GOT3 (cell line): Measurements from ENCODE around the gene NUCB1.
"Not testable (repeated sequence)": the region's sequence is repeated elsewhere in the genome, so short reads cannot be mapped to it uniquely, and the experiment has no call there.

ENCODE experiments used
- DNase-seq: peaks from one replicate; lab custom pipeline; 2025; ENCODE audit warnings: mixed read lengths; lab: John Stamatoyannopoulos, UW

Gene NUCB1

DNA sequence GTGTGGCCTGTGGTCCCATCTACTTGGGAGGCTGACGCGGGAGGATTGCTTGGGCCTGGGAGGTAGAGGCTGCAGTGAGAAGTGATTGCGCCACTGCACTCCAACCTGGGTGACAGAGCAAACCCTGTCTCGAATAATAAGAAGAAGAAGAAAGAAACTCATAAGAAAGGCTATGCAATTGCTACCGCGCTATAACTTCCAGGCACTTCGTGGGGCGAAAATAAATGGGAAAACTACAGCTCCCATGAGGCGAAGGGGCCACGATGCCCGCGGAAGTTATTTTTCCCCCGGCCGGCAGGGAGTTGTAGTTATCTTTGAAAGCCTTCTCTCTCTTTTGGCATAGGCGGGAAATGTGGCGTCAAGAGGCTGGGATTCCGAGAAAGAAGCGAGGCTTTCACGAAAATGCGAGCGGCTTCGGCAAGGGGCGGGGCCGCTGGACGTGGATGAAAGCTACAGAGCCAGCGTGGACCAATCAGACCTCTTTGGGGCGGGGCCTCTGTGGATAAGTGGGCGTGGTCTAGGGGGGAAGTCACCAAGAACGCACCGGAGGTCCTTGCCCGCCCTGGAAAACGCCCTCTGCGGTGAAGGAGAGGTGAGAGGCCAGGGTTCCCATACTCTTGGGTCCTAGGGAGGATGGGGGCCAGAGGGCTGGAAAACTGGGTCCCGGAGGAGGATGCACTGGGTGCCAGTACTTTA lies at the start of gene NUCB1:
NUCB1 (plus strand) TSS at position 532 of the 696 bp plus-strand sequence. CDS start 485 bp downstream, outside the sequence.
- peak; percentile 92 for DNase-seq

DNA sequence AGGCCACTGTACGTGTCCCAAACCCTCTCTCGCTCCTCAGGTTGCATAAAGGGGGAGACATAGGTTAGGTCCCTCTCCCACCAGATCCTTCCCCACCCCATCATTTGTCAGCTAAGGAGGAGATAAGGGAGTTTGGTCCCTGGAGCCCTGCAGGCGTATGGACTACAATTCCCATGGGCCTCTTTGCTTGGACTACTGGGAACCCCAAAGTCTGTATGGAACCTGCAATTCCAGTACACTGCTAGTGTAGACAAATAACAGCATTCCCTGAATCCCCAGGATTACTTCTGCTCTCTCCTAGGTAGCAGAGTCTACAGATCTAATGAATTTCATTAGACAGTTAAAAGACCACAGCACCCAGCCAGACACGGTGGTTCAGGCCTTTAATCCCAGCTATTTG lies 47.8 kb upstream of the NUCB1 start:
- no peak for DNase-seq

DNA sequence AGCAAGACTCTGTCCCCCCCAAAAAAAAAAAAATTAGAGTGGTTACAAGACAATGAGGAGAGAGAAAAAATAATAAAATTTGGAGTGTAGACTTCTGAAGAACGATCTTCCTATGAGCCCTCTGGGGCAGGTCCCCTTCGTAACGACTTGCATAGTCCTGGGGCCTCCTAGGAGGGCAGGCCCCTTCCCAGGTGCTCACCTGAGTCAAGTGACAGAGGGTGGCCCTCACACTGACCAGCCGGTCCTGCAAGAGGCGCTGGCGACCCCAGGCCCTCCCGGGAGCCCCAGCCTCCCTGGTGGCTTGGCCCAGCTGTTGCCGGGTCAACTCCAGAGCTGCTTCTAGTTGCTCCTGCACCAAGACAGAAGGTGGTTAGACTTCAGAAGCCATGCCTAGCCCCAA lies 46.6 kb upstream of the NUCB1 start:
- no peak for DNase-seq

DNA sequence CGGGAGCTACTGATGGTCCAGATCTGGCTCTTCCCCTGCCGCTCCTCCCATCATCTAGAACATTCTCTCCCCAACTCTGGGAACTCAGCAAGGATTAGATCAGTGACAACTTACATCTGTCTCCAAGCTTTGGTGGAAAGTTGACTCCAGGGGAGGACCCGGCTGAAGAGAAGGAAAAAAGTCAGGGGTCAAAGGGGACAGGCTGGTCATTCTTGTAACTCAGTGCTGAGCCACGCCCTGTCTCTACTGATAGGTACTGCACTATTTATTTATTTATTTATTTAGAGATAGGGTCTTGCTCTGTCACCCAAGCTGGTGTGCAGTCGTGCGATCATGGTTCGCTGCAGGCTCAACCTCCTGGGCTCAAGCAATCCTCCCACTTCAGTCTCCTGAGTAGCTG lies 46.0 kb upstream of the NUCB1 start:
- no peak for DNase-seq

DNA sequence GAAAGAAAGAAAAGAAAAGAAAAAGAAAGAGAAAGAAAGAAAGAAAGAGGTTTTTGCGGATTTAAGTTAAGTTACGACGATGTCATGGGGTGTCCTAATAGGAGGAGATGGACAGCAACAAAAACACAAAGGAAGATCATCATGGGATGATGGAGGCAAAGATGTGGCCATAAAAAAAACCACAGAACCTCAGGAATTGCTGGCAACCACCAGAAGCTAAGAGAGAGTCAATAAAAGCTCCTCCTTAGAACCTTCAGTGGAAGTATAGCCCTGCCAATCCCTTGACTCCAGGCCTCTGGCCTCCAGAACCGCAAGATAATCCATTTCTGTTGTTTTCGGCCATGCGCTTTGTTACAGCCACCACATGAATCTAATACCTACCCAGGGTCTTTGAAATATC lies 43.2 kb upstream of the NUCB1 start:
- DNase-seq = no peak

DNA sequence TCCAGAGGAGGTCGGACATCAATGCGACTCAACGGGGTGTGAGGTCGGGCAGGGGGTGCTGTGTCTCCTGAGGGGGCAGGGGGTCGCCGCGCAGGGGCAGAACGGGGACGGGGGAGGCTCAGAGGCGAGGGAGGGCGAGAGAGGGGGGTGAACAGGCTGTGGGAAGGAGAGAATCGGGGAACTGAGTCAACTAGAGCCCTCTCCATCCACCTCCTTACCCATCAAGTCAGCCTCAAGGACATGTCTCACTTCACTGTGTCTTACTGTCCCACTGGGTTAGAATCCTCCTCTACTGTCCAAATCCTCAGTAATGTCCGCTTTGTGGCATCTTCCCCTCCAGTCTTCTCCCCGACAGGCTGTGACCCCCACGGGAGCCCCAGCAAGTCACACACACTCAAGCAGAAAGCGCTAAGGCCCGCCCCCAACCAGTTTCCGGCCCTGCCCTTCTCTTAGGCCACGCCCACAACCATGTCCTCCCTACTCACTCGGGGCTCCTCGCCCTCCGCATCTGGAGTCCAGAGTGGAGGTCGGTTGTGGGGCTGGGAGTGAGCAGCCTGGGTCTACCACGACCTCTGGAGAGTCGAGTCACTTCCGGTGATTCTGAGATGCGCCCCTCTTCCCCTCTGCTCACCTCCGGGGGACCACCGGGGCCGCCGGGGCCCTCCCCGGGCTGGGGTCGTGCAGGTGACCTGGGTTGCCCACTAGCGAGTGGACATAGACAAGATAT lies 41.0 kb upstream of the NUCB1 start:
- DNase-seq = no peak

DNA sequence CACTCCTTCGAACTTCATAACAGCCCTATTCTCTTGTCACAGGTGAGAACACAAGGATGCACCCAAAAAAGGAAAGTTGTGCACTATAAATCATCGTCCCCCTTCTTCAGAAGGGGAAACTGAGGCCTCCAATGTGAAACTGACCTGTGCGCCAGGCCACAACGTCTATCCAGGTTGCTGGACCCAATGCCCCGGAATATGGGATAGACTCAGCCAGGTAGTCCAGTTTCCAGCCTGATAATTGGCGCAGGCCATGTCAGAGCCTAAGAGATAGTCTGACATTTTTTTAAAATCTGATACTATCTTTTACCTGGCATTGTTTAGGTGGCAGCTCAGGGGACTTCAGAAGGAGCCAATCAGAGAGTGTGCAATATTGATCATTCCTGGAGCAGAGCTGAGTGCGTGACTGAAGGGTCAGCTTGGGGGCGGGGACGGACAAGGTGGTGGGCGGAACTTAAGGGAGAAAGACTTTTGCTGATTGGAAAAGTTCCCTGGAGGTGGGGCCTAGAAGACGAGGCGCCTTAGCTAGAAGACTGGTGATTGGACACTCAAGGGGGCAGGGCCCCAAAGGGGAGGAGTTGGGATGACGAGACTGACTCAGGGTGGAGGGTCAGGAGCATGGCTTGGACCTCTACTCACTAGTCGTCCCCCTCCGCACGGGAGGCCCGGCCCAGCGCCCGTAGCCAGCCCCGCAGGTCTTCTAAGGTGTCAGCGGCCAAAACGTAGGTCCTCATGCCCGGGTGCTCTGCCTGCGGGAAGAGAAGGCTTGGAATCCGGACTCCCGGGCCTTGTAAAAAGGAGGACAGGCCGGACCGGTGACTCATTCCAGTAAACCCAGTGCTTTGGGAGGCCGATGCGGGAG lies 40.2 kb upstream of the NUCB1 start:
- DNase-seq = no peak

DNA sequence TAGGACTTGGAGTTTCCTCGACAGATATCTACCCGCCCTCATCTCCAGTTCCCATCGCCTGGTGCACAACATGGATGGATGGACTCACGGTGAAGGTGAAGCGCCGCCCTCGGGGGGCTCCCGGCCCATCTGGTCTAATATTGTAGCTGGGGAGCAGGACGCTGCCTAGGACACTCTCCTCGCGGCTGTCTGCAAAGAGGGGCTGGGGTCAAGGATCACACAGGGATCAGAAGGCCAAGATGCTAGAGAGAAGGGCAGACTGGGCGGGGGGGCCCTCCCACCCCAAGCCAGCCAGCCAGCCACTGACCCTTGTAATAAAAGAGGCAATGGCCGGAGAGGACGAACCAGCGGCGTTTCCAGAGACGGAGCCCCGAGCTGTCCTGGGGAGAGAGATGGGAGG lies 38.8 kb upstream of the NUCB1 start:
- DNase-seq = no peak

DNA sequence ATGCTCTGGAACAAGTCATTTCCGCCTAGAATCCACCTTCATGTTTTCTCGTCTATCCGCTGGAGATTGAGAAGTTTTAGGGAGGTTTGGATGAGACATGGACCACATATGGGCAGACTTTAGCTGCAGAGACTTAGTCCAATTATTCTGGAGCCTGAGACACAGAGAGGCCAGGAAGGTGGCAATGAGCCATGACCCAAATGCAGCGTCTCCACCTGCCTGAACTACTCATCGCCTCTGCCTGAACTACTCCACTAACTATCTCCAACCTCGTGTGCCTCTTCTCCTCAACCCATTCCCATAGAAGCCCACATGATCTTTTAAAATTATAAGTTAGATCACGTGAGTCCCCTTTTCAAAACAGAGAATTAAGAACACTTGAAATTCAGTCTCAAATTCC lies 37.3 kb upstream of the NUCB1 start:
- DNase-seq = no peak

DNA sequence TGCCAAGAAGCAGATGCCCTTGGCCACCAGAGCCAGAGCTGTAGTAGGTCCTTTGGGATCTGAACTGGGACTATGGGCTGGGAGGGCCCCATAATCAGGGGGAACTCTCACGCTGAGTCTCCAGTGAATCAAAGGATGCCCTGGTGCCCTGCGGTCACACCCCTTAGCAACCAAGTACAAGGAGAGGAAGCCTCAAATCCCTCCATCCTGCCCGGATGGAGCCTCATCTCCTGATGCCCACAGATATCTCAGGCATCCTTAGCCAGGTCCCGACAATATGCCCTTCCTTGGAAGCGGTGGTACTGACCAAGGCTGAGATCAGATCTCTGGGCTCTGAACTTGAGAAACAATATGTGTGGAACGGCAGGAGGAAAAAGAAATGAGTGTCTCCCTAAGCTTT lies 33.4 kb upstream of the NUCB1 start:
- no peak for DNase-seq

DNA sequence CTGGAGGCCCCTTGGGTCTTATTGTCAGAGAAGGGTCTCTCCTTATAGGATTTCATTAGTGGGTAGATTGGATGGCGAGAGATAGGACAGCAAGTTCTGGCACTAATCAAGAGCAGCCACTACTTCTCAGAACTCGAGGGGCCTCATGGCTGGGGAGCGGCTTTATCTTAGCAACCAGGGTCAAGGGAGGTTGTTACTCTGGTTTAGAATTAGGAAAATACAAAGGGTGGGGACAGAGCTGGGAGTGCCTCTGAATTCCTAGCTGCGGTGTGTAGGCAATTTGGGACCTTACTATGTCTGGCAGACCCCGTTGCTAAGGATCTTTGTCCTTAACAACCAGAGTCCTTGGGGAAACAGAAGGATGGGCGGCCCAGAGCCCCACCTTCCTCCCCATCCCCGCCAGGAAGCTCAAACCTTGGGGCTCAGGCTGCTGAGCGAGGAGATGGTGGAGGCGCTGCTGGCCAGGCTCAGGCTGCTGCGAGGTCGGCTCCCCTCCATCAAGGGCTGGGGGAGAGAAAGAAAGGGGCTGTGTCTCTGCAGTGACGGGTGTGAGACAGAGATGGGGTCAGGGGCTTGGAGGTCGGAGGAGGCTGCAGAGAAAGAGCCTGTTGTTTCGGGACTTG lies 32.9 kb upstream of the NUCB1 start:
- DNase-seq = no peak

DNA sequence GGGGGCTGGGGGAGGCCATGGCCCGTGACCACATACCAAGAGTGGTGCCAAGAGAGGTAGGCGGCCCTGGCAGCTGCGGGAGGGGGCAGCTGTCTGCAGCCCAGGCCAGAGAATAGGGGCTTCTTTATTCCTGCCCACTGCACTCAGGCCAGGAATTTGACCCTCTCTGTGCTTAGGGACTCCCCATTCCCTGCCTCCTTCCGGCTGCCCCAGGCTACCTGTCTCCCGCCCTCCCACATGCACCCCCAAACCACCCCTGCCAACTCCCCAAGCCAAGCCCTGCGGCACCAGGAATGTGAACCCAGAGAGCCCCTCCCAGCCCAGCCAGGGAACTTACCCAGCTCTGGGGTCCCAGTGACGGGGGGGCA lies 32.4 kb upstream of the NUCB1 start:
- DNase-seq = no peak

DNA sequence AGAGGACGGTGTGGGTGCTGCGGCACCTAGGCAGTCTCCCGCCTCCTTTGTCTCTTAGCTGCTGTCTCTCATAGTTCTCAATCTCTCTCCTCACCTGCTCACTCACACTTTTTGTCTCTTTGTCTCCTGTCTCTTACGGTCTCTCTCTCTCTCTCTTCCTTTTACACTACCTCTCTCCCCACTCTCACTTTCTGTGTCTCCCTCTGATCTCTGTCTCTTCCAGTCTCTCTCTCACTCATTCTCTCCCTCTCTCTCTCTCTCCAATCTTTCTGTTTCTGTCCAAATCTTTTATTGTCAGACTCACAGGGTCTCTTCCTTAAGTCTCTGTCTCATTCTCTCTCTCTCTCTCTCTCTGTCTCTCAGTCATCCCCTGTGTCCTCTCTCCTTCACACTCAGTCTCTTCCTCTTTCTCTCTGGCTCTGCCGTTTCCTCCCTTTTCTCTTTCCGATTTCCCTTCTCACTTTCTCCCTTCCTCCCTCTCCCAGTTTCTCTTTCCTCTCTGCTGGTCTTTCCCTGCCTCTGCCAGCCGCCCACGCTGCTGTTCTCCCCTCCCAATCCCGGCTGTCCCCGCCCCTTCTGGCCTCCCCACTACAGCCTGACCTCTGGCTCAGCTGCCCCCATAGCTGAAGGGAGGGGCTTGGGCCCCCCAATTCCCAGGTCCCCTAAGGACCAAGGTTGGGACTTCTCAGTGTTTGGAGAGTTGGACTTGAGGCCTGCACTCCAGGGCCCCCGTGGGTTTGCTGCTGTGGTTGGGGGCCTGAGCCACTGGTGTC lies 31.8 kb upstream of the NUCB1 start, which contains the start of gene PLEKHA4:
PLEKHA4 (minus strand) TSS at position 504 of the 773 bp plus-strand sequence. CDS start 997 bp downstream, outside the sequence.
- no peak for DNase-seq

DNA sequence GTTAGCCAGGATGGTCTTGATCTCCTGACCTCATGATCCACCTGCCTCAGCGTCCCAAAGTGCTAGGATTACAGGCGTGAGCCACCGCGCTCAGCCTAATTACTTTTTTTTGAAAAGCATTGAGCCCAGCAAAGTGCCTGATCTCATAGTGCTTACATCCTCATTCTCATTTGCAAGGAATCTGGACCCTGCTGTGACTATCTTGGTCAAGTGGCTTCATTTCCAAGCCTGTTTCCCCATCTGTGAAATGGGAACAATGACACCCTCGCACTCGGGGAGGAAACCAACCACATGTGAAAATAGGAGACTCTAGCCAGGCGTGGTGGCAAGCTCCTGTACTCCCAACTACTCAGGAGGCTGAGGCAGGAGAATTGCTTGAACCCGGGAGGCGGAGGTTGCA lies 30.1 kb upstream of the NUCB1 start:
- no peak for DNase-seq

DNA sequence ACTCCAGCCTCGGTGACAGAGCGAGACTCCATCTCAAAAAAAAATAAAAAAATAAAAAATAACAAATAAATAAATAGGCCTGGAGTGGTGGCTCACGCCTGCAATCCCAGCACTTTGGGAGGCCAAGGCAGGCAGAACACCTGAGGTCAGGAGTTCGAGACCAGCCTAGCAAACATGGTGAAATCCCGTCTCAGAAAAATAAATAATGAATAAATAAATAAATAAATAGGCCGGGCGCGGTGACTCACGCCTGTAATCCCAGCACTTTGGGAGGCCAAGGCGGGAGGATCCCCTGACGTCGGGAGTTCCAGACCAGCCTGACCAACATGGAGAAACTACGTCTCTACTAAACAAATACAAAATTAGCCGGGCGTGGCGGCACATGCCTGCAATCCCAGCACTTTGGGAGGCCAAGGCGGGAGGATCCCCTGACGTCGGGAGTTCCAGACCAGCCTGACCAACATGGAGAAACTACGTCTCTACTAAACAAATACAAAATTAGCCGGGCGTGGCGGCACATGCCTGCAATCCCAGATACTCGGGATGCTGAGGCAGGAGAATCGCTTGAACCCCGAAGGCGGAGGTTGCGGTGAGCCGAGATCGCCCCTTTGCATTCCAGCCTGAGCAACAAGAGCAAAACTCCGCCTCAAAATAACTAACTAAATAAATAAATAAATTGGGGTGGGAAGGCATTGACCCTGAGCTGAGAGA lies 28.5 kb upstream of the NUCB1 start:
- not testable (repeated sequence) for DNase-seq

DNA sequence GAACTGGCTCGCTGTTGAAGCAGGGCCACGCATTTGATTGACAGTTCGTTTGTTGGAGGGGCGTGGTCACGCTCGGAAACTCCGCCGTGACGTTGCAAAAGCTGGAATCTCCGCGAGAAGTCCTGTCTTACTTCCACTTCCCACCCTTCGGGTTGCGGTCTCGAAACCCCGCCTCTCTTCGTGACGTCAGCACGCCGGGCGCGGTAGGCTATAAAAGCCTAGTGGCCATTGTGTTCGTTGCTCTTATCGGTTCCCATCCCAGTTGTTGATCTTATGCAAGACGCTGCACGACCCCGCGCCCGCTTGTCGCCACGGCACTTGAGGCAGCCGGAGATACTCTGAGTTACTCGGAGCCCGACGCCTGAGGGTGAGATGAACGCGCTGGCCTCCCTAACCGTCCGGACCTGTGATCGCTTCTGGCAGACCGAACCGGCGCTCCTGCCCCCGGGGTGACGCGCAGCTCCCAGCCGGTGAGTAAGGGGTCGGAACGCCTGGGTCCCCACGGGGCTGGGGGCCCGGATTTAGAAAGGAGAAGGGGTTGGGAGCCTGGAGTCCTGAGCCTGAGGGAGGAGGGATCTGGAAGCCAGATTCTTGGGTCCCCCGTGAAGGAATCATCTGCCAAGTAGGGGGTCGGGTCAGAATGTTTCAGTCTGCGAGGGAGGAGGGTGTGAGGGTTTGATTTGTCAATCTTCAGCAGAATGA lies 27.8 kb upstream of the NUCB1 start, which contains the start of gene PPP1R15A:
PPP1R15A (plus strand) TSS at position 240 of the 702 bp plus-strand sequence. CDS start 813 bp downstream, outside the sequence.
- peak; percentile 97 for DNase-seq

DNA sequence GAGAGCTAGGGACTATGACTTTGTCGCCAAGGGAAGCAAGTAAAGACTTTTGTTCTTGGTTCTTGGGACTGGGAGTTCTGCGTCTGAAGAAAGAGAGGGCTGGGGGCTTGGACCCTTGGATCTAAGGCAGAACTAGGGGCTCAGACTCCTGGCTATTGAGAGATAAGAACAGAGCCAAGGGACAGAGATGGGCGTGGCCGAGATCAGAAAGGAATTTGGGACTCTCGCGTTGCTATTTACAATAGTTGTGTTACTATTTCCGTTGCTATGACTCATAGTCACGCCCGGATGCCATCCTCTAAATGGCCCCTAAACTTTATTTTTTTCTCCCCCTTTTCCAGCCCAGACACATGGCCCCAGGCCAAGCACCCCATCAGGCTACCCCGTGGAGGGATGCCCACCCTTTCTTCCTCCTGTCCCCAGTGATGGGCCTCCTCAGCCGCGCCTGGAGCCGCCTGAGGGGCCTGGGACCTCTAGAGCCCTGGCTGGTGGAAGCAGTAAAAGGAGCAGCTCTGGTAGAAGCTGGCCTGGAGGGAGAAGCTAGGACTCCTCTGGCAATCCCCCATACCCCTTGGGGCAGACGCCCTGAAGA lies 27.1 kb upstream of the NUCB1 start:
- no peak for DNase-seq

DNA sequence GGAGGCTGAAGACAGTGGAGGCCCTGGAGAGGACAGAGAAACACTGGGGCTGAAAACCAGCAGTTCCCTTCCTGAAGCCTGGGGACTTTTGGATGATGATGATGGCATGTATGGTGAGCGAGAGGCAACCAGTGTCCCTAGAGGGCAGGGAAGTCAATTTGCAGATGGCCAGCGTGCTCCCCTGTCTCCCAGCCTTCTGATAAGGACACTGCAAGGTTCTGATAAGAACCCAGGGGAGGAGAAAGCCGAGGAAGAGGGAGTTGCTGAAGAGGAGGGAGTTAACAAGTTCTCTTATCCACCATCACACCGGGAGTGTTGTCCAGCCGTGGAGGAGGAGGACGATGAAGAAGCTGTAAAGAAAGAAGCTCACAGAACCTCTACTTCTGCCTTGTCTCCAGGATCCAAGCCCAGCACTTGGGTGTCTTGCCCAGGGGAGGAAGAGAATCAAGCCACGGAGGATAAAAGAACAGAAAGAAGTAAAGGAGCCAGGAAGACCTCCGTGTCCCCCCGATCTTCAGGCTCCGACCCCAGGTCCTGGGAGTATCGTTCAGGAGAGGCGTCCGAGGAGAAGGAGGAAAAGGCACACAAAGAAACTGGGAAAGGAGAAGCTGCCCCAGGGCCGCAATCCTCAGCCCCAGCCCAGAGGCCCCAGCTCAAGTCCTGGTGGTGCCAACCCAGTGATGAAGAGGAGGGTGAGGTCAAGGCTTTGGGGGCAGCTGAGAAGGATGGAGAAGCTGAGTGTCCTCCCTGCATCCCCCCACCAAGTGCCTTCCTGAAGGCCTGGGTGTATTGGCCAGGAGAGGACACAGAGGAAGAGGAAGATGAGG lies 26.4 kb upstream of the NUCB1 start:
- DNase-seq = no peak
